Ishikawa (cell line): ENCODE results near the gene SURF6.

ENCODE experiments used
- CEBPB ChIP-seq: IDR thresholded peaks from 2 replicates; pipeline ENCODE4 v1.6.1; 2012
- EP300 ChIP-seq: IDR thresholded peaks from 2 replicates; pipeline ENCODE4 v1.6.1; 2012; ENCODE audit warnings: borderline replicate concordance
- FOXM1 ChIP-seq: IDR thresholded peaks from 2 replicates; pipeline ENCODE4 v1.6.1; 2012; ENCODE audit warnings: low read depth, borderline replicate concordance
- MAX ChIP-seq: IDR thresholded peaks from 2 replicates; pipeline ENCODE4 v1.6.1; 2012
- NFIC ChIP-seq: IDR thresholded peaks from 2 replicates; pipeline ENCODE4 v1.6.1; 2012
- TAF1 ChIP-seq: IDR thresholded peaks from 2 replicates; pipeline ENCODE4 v1.6.1; 2012; ENCODE audit warnings: low read depth, mild to moderate bottlenecking
- TCF12 ChIP-seq: IDR thresholded peaks from 2 replicates; pipeline ENCODE4 v1.6.1; 2012; ENCODE audit warnings: low read depth
- USF1 ChIP-seq: IDR thresholded peaks from 2 replicates; pipeline ENCODE4 v1.6.1; 2012

- TF ChIP-seq EP300 (no peak), MAX (no peak), CEBPB (no peak), USF1 (no peak), FOXM1 (no peak), NFIC (no peak), TAF1 (no peak), TCF12 (no peak)
Measured at GRCh38 chr9:133348718-133349573, 13.0 kb upstream of the SURF6 start.
